Erythroblast (primary cell): ENCODE results near the gene RIOK3.

Source experiments
- GATA1 ChIP-seq: IDR thresholded peaks from 2 replicates; pipeline ENCODE4 v1.6.1; 2011; ENCODE audit warnings: low read depth, mild to moderate bottlenecking, control low read depth, low read length, moderate library complexity
- POLR2A ChIP-seq: IDR thresholded peaks from 2 replicates; pipeline ENCODE4 v1.6.1; 2011; ENCODE audit warnings: mild to moderate bottlenecking, low read length

DNA sequence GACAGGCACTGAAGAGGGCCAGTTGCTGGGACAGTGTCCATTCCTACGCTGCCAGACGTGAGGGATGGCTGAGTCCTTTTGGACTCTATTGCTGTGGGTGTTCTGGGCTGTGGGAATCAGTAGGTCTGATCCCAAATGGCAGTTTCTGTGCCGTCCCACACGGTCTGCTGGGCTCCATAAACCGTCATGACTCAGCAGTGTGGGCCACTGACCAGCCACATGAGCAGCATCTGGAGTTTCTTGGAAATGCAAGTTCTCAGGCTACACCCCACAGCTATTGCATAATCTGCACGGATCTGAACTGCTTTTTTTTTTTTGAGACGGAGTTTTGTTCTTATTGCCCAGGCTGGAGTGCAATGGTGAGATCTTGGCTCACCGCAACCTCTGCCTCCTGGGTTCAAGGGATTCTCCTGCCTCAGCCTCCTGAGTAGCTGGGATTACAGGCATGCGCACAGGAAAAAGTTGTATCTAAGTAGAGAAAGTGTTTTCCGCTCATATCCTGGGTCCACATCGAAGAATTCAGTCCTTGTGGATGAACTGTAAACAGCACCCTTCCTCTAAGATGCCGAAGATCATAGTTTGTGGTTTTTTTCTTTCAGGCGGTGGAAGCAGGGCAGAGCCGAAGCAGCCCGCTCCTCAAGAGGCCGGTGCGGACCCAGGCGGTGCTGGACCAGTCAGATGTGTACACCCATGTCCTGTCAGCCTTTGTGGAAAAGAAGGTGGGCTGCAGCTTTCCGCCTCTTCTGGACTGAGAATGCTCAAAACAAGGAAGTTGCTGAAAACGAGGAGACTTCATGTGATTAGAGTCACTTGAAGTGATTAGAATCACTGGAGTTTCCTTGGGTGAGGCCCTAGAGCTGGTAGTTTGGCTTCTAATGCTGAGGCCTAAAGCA lies 75.7 kb downstream of the RIOK3 start:
- TF ChIP-seq POLR2A (no peak), GATA1 (no peak)
